ENCODE data around the gene SMAD7.

DNA sequence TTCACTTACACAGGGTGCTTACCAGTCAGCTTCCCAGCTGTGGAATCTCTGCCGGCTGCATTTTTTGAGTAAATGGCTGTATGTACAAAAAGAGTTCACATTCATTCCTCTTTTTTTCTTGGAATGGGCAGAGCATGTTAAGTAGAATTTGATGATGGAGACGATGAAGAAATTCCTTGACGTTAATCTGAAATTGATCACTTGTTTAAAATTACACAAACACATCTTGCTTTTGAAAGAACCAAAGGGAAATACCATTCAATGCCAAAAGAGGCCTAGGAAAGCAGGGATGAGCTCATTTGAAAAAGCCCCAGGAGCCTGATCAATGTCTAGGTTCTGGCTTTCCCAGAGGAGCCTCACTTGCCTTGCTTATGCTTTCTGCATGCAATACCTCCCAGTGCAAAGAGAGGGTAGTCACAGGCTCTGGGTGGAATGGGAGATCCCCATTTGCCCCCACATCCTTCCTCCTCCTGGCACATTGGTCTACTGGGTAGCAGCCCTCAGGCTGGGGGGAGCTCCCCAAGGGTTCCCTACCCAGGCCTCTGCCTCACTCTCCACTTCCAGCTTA lies 12.3 kb upstream of the SMAD7 start:
- TF ChIP-seq CTCF (conservative IDR thresholded peaks at IDR 0.05 in 1 of 2, IDR thresholded peaks at IDR 0.05 in 1 of 2; ENCODE audit: low read depth in 1 of 2, low read length in 2 of 2) (peak; percentile 21 to 33), EZH2 (IDR thresholded peaks at IDR 0.05; ENCODE audit: low read length, missing control alignments) (no peak)

All from fibroblast of lung (primary cell).